Measurements from ENCODE around the gene ZSCAN10. TPM values are rescaled to one million over a fixed set of nuclear protein-coding genes. Genes with fewer than 3 reads are reported as not detected.

ZSCAN10 gene
- total RNA-seq, 3 donors from 2014 or later: not detected

- no peak overlapping the region for H3K4me3 ChIP-seq
- intact Hi-C loops (cut with DNase I; ENCODE audit: low total_unique reads): no loop called here
- peaks cover 3 to 15% of the 10 kb centered on the region in 2 donors for H3K4me1 ChIP-seq
- H3K27me3 ChIP-seq: no peaks in the 10 kb centered on the region
- no peaks in the 10 kb centered on the region for H3K9me3 ChIP-seq
- no peaks in the 10 kb centered on the region for H3K36me3 ChIP-seq
- DNase-seq (ENCODE audit: low spot score in 2 of 2): no peak
- TF ChIP-seq POLR2AphosphoS5 (IDR thresholded peaks at IDR 0.05): no peak
- TF ChIP-seq CTCF (IDR thresholded peaks at IDR 0.05): no peak
- no peak for TF ChIP-seq POLR2A (IDR thresholded peaks at IDR 0.05)
- H3K27ac ChIP-seq: no peak overlapping the region
Measured at GRCh38 chr16:3115003-3115402, 15.9 kb upstream of the ZSCAN10 start.

GRCh38 chr16:3113765-3114479 lies 14.8 kb upstream of the ZSCAN10 start:
- intact Hi-C loops (cut with DNase I; ENCODE audit: low total_unique reads): no loop called here
- DNase-seq (ENCODE audit: low spot score in 2 of 2): no peak
- Histone ChIP-seq H3K4me1 (peaks cover 3 to 15% of the 10 kb centered on the region in 2 donors), H3K9me3 (no peaks in the 10 kb centered on the region), H3K27ac (no peak overlapping the region), H3K4me3 (peak overlapping the region; percentile 71 to 94 (median 81)), H3K36me3 (no peaks in the 10 kb centered on the region), H3K27me3 (no peaks in the 10 kb centered on the region)
- TF ChIP-seq POLR2AphosphoS5 (IDR thresholded peaks at IDR 0.05) (no peak), CTCF (IDR thresholded peaks at IDR 0.05) (no peak), POLR2A (IDR thresholded peaks at IDR 0.05) (no peak)

- Histone ChIP-seq H3K27me3 (no peaks in the 10 kb centered on the region), H3K4me3 (peak overlapping the region; percentile 71 to 94 (median 81)), H3K36me3 (no peaks in the 10 kb centered on the region), H3K9me3 (no peaks in the 10 kb centered on the region), H3K4me1 (peaks cover 3 to 15% of the 10 kb centered on the region in 2 donors), H3K27ac (peak overlapping the region; percentile 68 to 78)
- DNase-seq (ENCODE audit: low spot score in 2 of 2): no peak
- intact Hi-C loops (cut with DNase I; ENCODE audit: low total_unique reads): no loop called here
- no peak for TF ChIP-seq CTCF (IDR thresholded peaks at IDR 0.05)
- no peak for TF ChIP-seq POLR2A (IDR thresholded peaks at IDR 0.05)
- no peak for TF ChIP-seq POLR2AphosphoS5 (IDR thresholded peaks at IDR 0.05)
Measured at GRCh38 chr16:3112881-3113574, 13.9 kb upstream of the ZSCAN10 start.

- Histone ChIP-seq H3K9me3 (no peaks in the 10 kb centered on the region), H3K4me3 (peak within 1 kb of the TSS; percentile 71 to 94 (median 81)), H3K4me1 (peaks cover 3 to 15% of the 10 kb centered on the region in 2 donors), H3K36me3 (no peaks in the 10 kb centered on the region), H3K27ac (peak within 1 kb of the TSS; percentile 68 to 78), H3K27me3 (no peaks in the 10 kb centered on the region)
- no peak for TF ChIP-seq POLR2A (IDR thresholded peaks at IDR 0.05)
- TF ChIP-seq CTCF (IDR thresholded peaks at IDR 0.05): no peak
- TF ChIP-seq POLR2AphosphoS5 (IDR thresholded peaks at IDR 0.05): peak in 1 of 3 donors; percentile 30
- intact Hi-C loops (cut with DNase I; ENCODE audit: low total_unique reads): no loop called here
- DNase-seq (ENCODE audit: low spot score in 2 of 2): peak; percentile 56 to 73
Measured at GRCh38 chr16:3112058-3112880, 13.2 kb upstream of the ZSCAN10 start, which contains the start of gene ZNF205. TSS of gene ZNF205 (plus strand) at chr16:3112586. CDS start at chr16:3113431, 845 bp downstream.

All from breast epithelium (tissue), 4 donors.